Measurements from ENCODE around the gene TLX1. TPM values are rescaled to one million over a fixed set of nuclear protein-coding genes. Genes with fewer than 3 reads are reported as not detected.
A peak's percentile ranks its signal among the peaks of the same experiment; 100 is the strongest.

The TLX1 gene
- total RNA-seq, 2 experiments from 2014 or later: not detected

DNA sequence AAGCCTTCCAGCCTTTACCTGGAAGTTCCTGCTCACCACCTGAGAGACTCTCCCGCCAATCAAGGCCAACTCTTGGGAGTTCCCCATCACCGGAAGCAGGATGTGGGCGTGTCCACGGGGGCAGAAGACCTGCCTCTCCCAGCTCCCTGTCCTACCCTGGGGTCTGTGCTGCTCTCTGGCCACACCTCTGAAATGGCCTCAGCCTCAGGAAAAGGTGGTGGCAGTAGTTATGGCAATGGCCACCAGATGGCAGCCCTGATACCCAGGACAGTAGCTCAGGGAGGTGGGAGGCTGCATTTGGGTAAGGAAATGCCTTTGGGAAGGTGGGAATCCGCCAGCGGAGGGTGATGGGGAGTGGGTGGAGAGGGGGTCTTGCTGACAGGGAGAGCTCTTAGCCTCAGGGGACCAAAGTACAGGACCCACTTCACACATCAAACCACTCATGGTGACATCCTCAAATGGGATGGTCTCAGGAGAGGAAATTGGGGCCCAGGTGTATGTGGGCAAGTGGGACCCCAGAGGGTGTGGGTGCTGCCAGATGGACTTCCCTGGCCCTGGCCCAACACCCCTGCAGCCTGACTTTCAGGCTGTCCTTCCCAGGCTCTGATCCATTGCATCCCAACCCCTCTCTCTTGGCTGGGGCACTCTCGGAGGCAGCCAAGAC lies 35.4 kb upstream of the TLX1 start:
- peaks cover 34% of the 10 kb centered on the region for H3K27me3 Mint-ChIP-seq (ENCODE audit: low read depth)
- POLR2A ChIA-PET: interaction anchor here (1.4 to 2.1 kb wide), 2 partner anchors 46 to 65 kb away, joined by 4 to 9 read pairs; partner anchors contain the start of genes PDZD7 and SFXN3
- H3K9me3 Mint-ChIP-seq (ENCODE audit: insufficient read depth): no peaks in the 10 kb centered on the region
- H3K4me3 Mint-ChIP-seq: no peak overlapping the region
- no peaks in the 10 kb centered on the region for H3K4me1 Mint-ChIP-seq (ENCODE audit: low read depth)
- H3K27ac Mint-ChIP-seq: no peak overlapping the region
- ATAC-seq (peak; percentile 90), DNase-seq (peak; percentile 79)
- no peaks in the 10 kb centered on the region for H3K36me3 Mint-ChIP-seq (ENCODE audit: low read depth)
- CTCF ChIA-PET: interaction anchor here (0.6 to 15.4 kb wide), 30 partner anchors 10 to 257 kb away, joined by 3 to 355 read pairs (median 4); partner anchors contain the start of gene SEMA4G

DNA sequence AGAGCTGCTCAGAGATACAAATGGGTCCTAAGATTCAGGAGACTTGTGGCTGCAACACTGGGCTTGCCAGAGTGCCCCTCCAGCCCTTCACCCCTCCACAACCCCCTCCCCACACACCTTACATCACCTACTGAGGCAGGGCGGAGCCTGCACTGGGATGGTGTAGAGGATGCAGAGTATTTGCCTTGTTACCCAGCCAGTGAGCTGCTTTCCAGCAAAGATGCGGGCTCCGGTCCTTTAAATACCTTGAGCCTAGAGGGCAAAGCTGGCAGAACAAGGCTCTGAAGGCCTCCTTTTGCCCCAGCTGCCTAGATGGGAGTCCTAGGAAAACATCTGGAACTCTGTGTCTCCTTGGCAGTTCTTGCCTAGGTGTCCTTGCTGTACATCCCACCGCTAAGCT lies 34.7 kb upstream of the TLX1 start:
- no peaks in the 10 kb centered on the region for H3K9me3 Mint-ChIP-seq (ENCODE audit: insufficient read depth)
- H3K36me3 Mint-ChIP-seq (ENCODE audit: low read depth): no peaks in the 10 kb centered on the region
- no peak overlapping the region for H3K4me3 Mint-ChIP-seq
- ChIA-PET POLR2A (interaction anchor here (1.4 to 2.1 kb wide), 2 partner anchors 45 to 65 kb away, joined by 4 to 9 read pairs; partner anchors contain the start of genes PDZD7 and SFXN3), CTCF (interaction anchor here (1.1 to 15.4 kb wide), 18 partner anchors 9 to 117 kb away, joined by 3 to 355 read pairs (median 6); no protein-coding TSS in a partner anchor)
- H3K27ac Mint-ChIP-seq: no peak overlapping the region
- ATAC-seq (no peak), DNase-seq (no peak)
- H3K4me1 Mint-ChIP-seq (ENCODE audit: low read depth): no peaks in the 10 kb centered on the region
- H3K27me3 Mint-ChIP-seq (ENCODE audit: low read depth): peaks cover 31% of the 10 kb centered on the region

DNA sequence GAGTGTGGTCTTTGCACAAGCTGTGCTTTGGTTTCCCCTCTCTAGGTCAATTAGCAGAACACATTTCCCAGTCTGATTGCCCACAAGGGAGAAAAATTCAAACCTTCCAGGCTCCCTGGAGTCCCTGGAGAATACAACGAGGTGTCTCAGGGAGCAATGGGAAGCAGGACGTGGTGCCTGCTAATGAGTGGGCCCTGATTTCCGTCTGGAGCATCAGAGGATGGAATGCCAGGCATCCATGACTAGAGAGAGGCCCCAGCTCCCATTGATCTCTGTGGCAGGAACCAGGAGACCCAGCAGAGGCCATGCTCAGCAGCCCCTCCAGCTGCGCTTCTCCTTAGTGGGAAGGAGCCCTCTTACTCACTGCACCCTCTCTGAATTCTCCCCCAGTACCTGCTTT lies 33.2 kb upstream of the TLX1 start:
- CTCF ChIA-PET: interaction anchor here (1.7 to 15.4 kb wide), 5 partner anchors 12 to 64 kb away, joined by 4 to 355 read pairs (median 12); no protein-coding TSS in a partner anchor
- no peaks in the 10 kb centered on the region for H3K9me3 Mint-ChIP-seq (ENCODE audit: insufficient read depth)
- POLR2A ChIA-PET: no interaction called here
- no peaks in the 10 kb centered on the region for H3K4me1 Mint-ChIP-seq (ENCODE audit: low read depth)
- peaks cover 34% of the 10 kb centered on the region for H3K27me3 Mint-ChIP-seq (ENCODE audit: low read depth)
- ATAC-seq (no peak), DNase-seq (no peak)
- no peaks in the 10 kb centered on the region for H3K36me3 Mint-ChIP-seq (ENCODE audit: low read depth)
- H3K4me3 Mint-ChIP-seq: no peak overlapping the region
- no peak overlapping the region for H3K27ac Mint-ChIP-seq

DNA sequence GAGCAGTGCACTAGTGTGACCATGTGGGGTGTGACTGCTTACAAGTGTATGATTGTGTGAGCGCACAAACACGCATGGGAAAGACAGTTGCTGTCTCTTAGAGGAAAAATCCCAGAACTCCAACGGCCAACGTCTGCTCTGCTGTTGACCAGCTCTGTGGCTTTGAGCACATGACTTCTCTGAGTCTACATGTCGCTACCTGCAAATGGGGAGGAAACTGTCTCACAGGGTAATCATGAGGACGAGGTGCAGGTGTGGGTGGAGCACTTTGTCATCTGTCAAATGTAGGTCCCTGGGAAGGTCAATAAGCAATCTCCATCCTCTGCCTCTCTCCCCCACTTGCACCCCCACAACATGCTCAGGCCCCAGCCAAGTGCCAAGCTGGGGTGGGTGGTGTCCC lies 31.2 kb upstream of the TLX1 start:
- no peak overlapping the region for H3K27ac Mint-ChIP-seq
- no peaks in the 10 kb centered on the region for H3K9me3 Mint-ChIP-seq (ENCODE audit: insufficient read depth)
- H3K4me3 Mint-ChIP-seq: no peak overlapping the region
- ATAC-seq (no peak), DNase-seq (no peak)
- H3K27me3 Mint-ChIP-seq (ENCODE audit: low read depth): peaks cover 26% of the 10 kb centered on the region
- POLR2A ChIA-PET: no interaction called here
- H3K4me1 Mint-ChIP-seq (ENCODE audit: low read depth): no peaks in the 10 kb centered on the region
- CTCF ChIA-PET: interaction anchor here (15.4 kb wide), 1 partner anchor 43 kb away, joined by 355 read pairs; no protein-coding TSS in a partner anchor
- no peaks in the 10 kb centered on the region for H3K36me3 Mint-ChIP-seq (ENCODE audit: low read depth)

DNA sequence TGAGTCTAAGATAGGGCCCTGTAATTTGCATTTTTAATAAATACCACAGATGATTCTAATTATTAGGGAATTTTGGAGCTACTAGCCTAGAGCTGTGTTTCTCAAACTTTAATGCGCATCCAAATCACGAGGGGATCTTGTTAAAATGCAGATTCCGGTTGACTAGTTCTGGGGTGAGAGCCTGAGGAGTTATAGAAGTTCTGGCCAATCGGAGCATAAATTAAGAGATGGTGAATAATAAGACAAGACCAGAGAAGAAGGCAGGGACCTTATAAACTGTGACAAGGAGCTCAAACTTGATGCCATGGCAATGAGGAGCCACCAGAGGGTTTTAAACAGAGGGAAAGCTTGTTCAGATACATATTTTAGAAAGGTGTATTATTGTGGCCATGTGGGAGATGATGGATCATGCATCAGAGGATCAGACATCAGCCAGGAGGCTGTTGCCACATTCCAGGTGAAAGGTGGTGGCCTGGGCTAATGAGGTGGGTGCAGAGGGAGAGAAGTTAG lies 29.7 kb upstream of the TLX1 start:
- no peaks in the 10 kb centered on the region for H3K4me1 Mint-ChIP-seq (ENCODE audit: low read depth)
- H3K27me3 Mint-ChIP-seq (ENCODE audit: low read depth): peaks cover 27% of the 10 kb centered on the region
- POLR2A ChIA-PET: no interaction called here
- CTCF ChIA-PET: interaction anchor here (0.6 to 15.4 kb wide), 6 partner anchors 20 to 112 kb away, joined by 3 to 355 read pairs (median 3); partner anchors contain the start of gene KAZALD1
- no peaks in the 10 kb centered on the region for H3K36me3 Mint-ChIP-seq (ENCODE audit: low read depth)
- ATAC-seq: no peak
- DNase-seq: no peak
- no peak overlapping the region for H3K4me3 Mint-ChIP-seq
- no peaks in the 10 kb centered on the region for H3K9me3 Mint-ChIP-seq (ENCODE audit: insufficient read depth)
- no peak overlapping the region for H3K27ac Mint-ChIP-seq

DNA sequence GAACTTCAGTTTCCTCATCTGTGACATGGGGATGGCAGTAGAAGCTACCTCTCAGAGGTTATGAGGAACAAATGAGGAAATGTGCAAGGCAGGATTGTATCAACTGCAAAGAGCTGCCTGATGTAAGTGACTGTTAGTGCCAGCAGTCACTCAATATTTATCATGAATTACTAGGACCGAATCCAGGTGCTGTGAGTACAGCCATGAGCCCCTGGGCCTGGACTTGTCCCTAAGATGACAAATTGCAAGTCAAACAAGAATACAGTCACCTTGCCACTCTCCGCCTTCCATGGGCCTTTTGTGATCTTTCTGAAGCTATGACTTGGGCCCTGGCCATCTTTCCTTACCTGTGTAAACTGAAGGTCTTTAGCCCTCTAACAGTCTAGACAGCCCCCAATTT lies 27.7 kb upstream of the TLX1 start:
- ChIA-PET POLR2A (interaction anchor here (0.6 kb wide), 1 partner anchor 46 kb away, joined by 3 read pairs; no protein-coding TSS in a partner anchor), CTCF (interaction anchor here (5.1 to 15.4 kb wide), 2 partner anchors 8 to 40 kb away, joined by 28 to 355 read pairs; no protein-coding TSS in a partner anchor)
- DNase-seq: no peak
- no peaks in the 10 kb centered on the region for H3K4me1 Mint-ChIP-seq (ENCODE audit: low read depth)
- H3K4me3 Mint-ChIP-seq: no peak overlapping the region
- peaks cover 26% of the 10 kb centered on the region for H3K27me3 Mint-ChIP-seq (ENCODE audit: low read depth)
- ATAC-seq: no peak
- no peaks in the 10 kb centered on the region for H3K36me3 Mint-ChIP-seq (ENCODE audit: low read depth)
- no peak overlapping the region for H3K27ac Mint-ChIP-seq
- H3K9me3 Mint-ChIP-seq (ENCODE audit: insufficient read depth): no peaks in the 10 kb centered on the region

DNA sequence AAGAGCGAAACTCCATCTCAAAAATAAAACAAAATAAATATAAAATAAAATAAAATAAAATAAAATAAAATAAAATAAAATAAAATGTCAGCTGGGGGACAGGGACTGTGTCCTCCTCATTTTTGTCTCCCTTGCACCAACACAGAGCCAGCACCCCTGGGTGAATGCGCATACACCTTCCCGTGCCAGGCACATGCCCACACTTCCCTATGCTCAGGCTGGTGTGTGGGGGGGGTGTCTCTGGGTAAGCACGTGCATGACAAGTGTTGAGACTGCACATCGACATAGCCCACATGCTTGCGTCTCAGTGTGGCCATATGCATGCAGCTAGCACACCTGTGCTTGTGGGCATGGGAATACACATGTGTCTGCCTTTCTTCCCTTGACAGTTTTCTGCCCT lies 24.7 kb upstream of the TLX1 start:
- ChIA-PET CTCF (interaction anchor here (2.4 to 5.1 kb wide), 2 partner anchors 11 to 36 kb away, joined by 9 to 28 read pairs; no protein-coding TSS in a partner anchor), POLR2A (no interaction called here)
- H3K27ac Mint-ChIP-seq: no peak overlapping the region
- peaks cover 23% of the 10 kb centered on the region for H3K27me3 Mint-ChIP-seq (ENCODE audit: low read depth)
- H3K4me3 Mint-ChIP-seq: no peak overlapping the region
- H3K36me3 Mint-ChIP-seq (ENCODE audit: low read depth): no peaks in the 10 kb centered on the region
- H3K4me1 Mint-ChIP-seq (ENCODE audit: low read depth): no peaks in the 10 kb centered on the region
- no peaks in the 10 kb centered on the region for H3K9me3 Mint-ChIP-seq (ENCODE audit: insufficient read depth)
- DNase-seq (no peak), ATAC-seq (no peak)

DNA sequence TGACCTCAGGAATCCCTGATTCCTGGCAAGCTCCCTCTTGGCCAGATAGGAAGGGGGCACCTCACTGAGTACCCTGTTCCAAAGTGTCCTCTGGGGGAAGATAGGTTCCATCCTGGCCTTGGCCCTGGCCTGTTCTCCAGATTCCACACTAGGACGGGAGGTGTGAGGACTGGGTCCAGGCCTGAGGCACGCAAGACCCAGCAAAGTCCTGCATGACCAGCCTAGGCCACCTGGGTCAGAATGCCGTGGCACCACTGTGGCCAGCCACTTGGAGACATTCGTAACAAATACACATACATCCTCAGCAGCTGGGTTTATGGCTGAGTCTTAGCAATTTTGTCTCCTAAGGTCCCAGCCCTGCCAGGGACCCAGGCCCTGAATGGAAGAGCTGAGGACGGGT lies 23.3 kb upstream of the TLX1 start:
- Mint-ChIP-seq H3K4me3 (no peak overlapping the region), H3K36me3 (ENCODE audit: low read depth) (no peaks in the 10 kb centered on the region), H3K27me3 (ENCODE audit: low read depth) (peaks cover 20% of the 10 kb centered on the region), H3K27ac (no peak overlapping the region), H3K4me1 (ENCODE audit: low read depth) (no peaks in the 10 kb centered on the region), H3K9me3 (ENCODE audit: insufficient read depth) (no peaks in the 10 kb centered on the region)
- ATAC-seq (no peak), DNase-seq (no peak)
- ChIA-PET POLR2A (no interaction called here), CTCF (interaction anchor here (0.6 to 5.1 kb wide), 3 partner anchors 12 to 38 kb away, joined by 3 to 28 read pairs (median 9); no protein-coding TSS in a partner anchor)

DNA sequence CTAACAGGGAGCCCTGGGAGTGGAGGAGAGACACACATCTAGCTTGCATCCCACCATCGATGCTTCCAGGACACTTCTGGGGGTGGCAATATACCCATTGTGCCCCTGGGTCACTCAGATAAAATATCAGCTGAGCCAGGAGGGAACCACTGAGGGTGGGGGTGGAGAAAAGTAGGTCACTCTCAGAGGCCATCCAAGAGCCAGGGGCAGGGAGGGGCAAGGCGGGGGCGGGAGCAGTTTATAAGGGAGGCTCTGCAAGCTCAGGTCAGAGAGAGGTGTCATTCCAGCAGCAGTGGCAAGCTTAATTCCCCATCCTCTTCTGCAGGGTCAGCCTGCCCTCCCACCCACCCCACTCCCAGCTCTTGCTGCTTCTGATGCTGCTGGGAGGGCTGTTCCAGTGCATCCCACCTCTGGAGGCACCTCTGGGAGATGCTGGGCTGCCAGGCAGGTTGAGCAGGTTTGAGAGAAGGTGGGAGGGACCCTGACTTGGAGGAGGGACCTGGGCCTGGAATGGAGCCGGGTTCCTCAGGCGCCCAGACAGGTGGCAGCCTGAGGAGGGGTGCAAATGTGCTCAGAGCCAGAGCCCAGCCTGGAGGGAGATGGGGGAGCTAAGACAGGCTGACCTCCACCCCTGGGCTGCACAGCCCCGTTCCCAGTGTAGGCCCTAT lies 20.1 kb upstream of the TLX1 start:
- no peak for ATAC-seq
- Mint-ChIP-seq H3K27ac (no peak overlapping the region), H3K9me3 (ENCODE audit: insufficient read depth) (no peaks in the 10 kb centered on the region), H3K27me3 (ENCODE audit: low read depth) (peaks cover 34% of the 10 kb centered on the region), H3K4me1 (ENCODE audit: low read depth) (no peaks in the 10 kb centered on the region), H3K36me3 (ENCODE audit: low read depth) (no peaks in the 10 kb centered on the region), H3K4me3 (no peak overlapping the region)
- CTCF ChIA-PET: interaction anchor here (0.9 kb wide), 1 partner anchor 15 kb away, joined by 3 read pairs; no protein-coding TSS in a partner anchor
- POLR2A ChIA-PET: no interaction called here
- no peak for DNase-seq

DNA sequence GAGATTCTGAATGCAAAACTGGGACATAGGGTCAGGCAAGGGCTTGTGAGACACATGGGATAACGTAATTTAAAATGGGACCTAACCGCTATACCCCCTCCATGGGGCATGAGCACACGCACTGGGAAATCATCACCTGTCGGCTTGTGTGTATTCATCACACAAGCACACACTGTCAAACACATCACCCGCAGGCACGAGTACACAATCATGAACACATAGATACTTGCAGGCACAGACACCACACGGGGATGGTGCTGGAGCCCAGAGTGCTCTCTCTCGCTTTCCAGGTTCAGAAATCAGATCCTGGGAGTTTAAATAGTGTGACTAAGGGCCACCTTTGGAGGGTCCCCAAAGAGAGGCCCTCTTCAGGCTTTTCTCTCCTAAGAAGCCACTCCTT lies 19.6 kb upstream of the TLX1 start:
- DNase-seq (no peak), ATAC-seq (no peak)
- Mint-ChIP-seq H3K4me3 (no peak overlapping the region), H3K9me3 (ENCODE audit: insufficient read depth) (no peaks in the 10 kb centered on the region), H3K36me3 (ENCODE audit: low read depth) (no peaks in the 10 kb centered on the region), H3K27me3 (ENCODE audit: low read depth) (peaks cover 35% of the 10 kb centered on the region), H3K4me1 (ENCODE audit: low read depth) (no peaks in the 10 kb centered on the region), H3K27ac (no peak overlapping the region)
- ChIA-PET CTCF (interaction anchor here (0.9 kb wide), 1 partner anchor 16 kb away, joined by 3 read pairs; no protein-coding TSS in a partner anchor), POLR2A (no interaction called here)

DNA sequence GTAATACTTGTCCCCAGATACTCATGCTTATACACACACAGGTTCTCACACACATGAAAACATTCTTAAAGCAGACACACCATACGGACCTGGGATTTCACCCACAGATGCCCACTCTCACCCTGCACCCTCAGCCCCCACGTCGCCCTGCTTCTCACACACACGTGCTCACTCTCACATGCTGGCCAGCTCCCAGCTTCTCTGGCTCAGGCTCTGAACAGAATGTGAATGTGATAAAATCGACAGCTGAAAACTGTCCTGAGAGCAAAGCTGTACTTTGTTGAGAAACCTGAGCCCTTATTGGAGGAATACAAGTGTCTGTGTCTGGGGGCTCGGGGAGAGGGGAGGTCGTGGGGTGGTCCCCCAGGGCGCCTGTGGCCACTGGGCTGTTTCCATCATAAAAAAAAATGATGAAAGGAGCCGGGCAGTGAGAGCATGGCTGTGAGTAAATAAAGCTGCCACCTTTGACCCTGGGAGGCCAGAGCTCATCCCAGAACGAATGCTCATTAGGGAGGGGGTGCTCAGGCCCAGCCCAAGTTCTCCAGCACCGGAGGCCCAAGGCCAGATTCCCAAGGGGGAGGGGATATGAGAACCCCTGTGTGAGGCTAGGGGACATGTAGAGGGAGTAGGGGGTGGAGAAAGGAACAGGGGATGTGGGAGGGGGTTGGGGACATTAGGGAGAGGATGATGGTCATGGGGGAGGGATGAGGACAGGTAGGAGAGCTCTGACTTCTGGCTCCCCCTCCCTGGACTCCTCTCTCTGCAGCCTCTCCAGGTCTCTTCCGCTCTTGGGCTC lies 18.1 kb upstream of the TLX1 start:
- no peaks in the 10 kb centered on the region for H3K36me3 Mint-ChIP-seq (ENCODE audit: low read depth)
- no peak overlapping the region for H3K4me3 Mint-ChIP-seq
- POLR2A ChIA-PET: no interaction called here
- ATAC-seq (no peak), DNase-seq (no peak)
- CTCF ChIA-PET: no interaction called here
- H3K9me3 Mint-ChIP-seq (ENCODE audit: insufficient read depth): no peaks in the 10 kb centered on the region
- H3K27me3 Mint-ChIP-seq (ENCODE audit: low read depth): peaks cover 31% of the 10 kb centered on the region
- H3K4me1 Mint-ChIP-seq (ENCODE audit: low read depth): no peaks in the 10 kb centered on the region
- no peak overlapping the region for H3K27ac Mint-ChIP-seq

Measured in activated CD8-positive, alpha-beta T cell treated with anti-CD3 and anti-CD28 coated beads, Interleukin-2, amount 10 ng/mL, durations not matched to agents 7 days and 5 days (primary cell).